ENCODE measurements around the gene BHLHE40.
"Not testable (repeated sequence)": the region's sequence is repeated elsewhere in the genome, so short reads cannot be mapped to it uniquely, and the experiment has no call there.

Gene BHLHE40

GRCh38 chr3:4948395-4948794 is 30.8 kb upstream of the BHLHE40 start:
- DNase-seq (ENCODE audit: low read depth), result peak; percentile 16
- Histone ChIP-seq H3K4me3 (ENCODE audit: low read length) (no peak overlapping the region), H3K9me3 (ENCODE audit: control insufficient read depth, low read length) (no peaks in the 10 kb centered on the region), H3K9ac (ENCODE audit: low read length) (no peak overlapping the region), H3K27me3 (replicated peaks; ENCODE audit: control insufficient read depth, insufficient read depth, low read length) (no peaks in the 10 kb centered on the region), H3K36me3 (ENCODE audit: control insufficient read depth, insufficient read depth, low read length, severe bottlenecking) (no peaks in the 10 kb centered on the region), H3K4me1 (ENCODE audit: control insufficient read depth, insufficient read depth, low read length) (peaks cover 28% of the 10 kb centered on the region)

- no peak for DNase-seq (ENCODE audit: low read depth)
- no peaks in the 10 kb centered on the region for H3K36me3 ChIP-seq (ENCODE audit: control insufficient read depth, insufficient read depth, low read length, severe bottlenecking)
- H3K4me3 ChIP-seq (ENCODE audit: low read length), result peak overlapping the region; percentile 62
- H3K4me1 ChIP-seq (ENCODE audit: control insufficient read depth, insufficient read depth, low read length), result peaks cover 28% of the 10 kb centered on the region
- no peaks in the 10 kb centered on the region for H3K9me3 ChIP-seq (ENCODE audit: control insufficient read depth, low read length)
- no peaks in the 10 kb centered on the region for H3K27me3 ChIP-seq (replicated peaks; ENCODE audit: control insufficient read depth, insufficient read depth, low read length)
- peak overlapping the region; percentile 72 for H3K9ac ChIP-seq (ENCODE audit: low read length)
Observed at GRCh38 chr3:4949004-4949403, 30.2 kb upstream of the BHLHE40 start.

GRCh38 chr3:4949659-4950058 is 29.6 kb upstream of the BHLHE40 start:
- Histone ChIP-seq H3K27me3 (replicated peaks; ENCODE audit: control insufficient read depth, insufficient read depth, low read length) (no peaks in the 10 kb centered on the region), H3K36me3 (ENCODE audit: control insufficient read depth, insufficient read depth, low read length, severe bottlenecking) (no peaks in the 10 kb centered on the region), H3K9me3 (ENCODE audit: control insufficient read depth, low read length) (no peaks in the 10 kb centered on the region), H3K9ac (ENCODE audit: low read length) (peak overlapping the region; percentile 79), H3K4me1 (ENCODE audit: control insufficient read depth, insufficient read depth, low read length) (peaks cover 28% of the 10 kb centered on the region), H3K4me3 (ENCODE audit: low read length) (peak overlapping the region; percentile 68)
- DNase-seq (ENCODE audit: low read depth), result peak; percentile 57

- Histone ChIP-seq H3K4me3 (ENCODE audit: low read length) (peak overlapping the region; percentile 68), H3K9ac (ENCODE audit: low read length) (peak overlapping the region; percentile 79), H3K9me3 (ENCODE audit: control insufficient read depth, low read length) (no peaks in the 10 kb centered on the region), H3K27me3 (replicated peaks; ENCODE audit: control insufficient read depth, insufficient read depth, low read length) (no peaks in the 10 kb centered on the region), H3K36me3 (ENCODE audit: control insufficient read depth, insufficient read depth, low read length, severe bottlenecking) (no peaks in the 10 kb centered on the region), H3K4me1 (ENCODE audit: control insufficient read depth, insufficient read depth, low read length) (peaks cover 28% of the 10 kb centered on the region)
- DNase-seq (ENCODE audit: low read depth), result no peak
Observed at GRCh38 chr3:4950351-4950784, 28.9 kb upstream of the BHLHE40 start.

- H3K9ac ChIP-seq (ENCODE audit: low read length), result no peak overlapping the region
- no peak for DNase-seq (ENCODE audit: low read depth)
- no peaks in the 10 kb centered on the region for H3K36me3 ChIP-seq (ENCODE audit: control insufficient read depth, insufficient read depth, low read length, severe bottlenecking)
- H3K4me1 ChIP-seq (ENCODE audit: control insufficient read depth, insufficient read depth, low read length), result peaks cover 28% of the 10 kb centered on the region
- no peak overlapping the region for H3K4me3 ChIP-seq (ENCODE audit: low read length)
- no peaks in the 10 kb centered on the region for H3K27me3 ChIP-seq (replicated peaks; ENCODE audit: control insufficient read depth, insufficient read depth, low read length)
- no peaks in the 10 kb centered on the region for H3K9me3 ChIP-seq (ENCODE audit: control insufficient read depth, low read length)
Observed at GRCh38 chr3:4950948-4951347, 28.3 kb upstream of the BHLHE40 start.

GRCh38 chr3:4953119-4953518 is 26.1 kb upstream of the BHLHE40 start:
- H3K9ac ChIP-seq (ENCODE audit: low read length), result no peak overlapping the region
- no peaks in the 10 kb centered on the region for H3K27me3 ChIP-seq (replicated peaks; ENCODE audit: control insufficient read depth, insufficient read depth, low read length)
- H3K4me1 ChIP-seq (ENCODE audit: control insufficient read depth, insufficient read depth, low read length), result peaks cover 32% of the 10 kb centered on the region
- H3K9me3 ChIP-seq (ENCODE audit: control insufficient read depth, low read length), result peaks cover 4% of the 10 kb centered on the region
- no peak for DNase-seq (ENCODE audit: low read depth)
- H3K36me3 ChIP-seq (ENCODE audit: control insufficient read depth, insufficient read depth, low read length, severe bottlenecking), result no peaks in the 10 kb centered on the region
- H3K4me3 ChIP-seq (ENCODE audit: low read length), result no peak overlapping the region

- Histone ChIP-seq H3K36me3 (ENCODE audit: control insufficient read depth, insufficient read depth, low read length, severe bottlenecking) (no peaks in the 10 kb centered on the region), H3K9me3 (ENCODE audit: control insufficient read depth, low read length) (peaks cover 15% of the 10 kb centered on the region), H3K27me3 (replicated peaks; ENCODE audit: control insufficient read depth, insufficient read depth, low read length) (no peaks in the 10 kb centered on the region), H3K9ac (ENCODE audit: low read length) (no peak overlapping the region), H3K4me3 (ENCODE audit: low read length) (no peak overlapping the region), H3K4me1 (ENCODE audit: control insufficient read depth, insufficient read depth, low read length) (peaks cover 19% of the 10 kb centered on the region)
- no peak for DNase-seq (ENCODE audit: low read depth)
Observed at GRCh38 chr3:4954256-4955000, 24.8 kb upstream of the BHLHE40 start.

- no peaks in the 10 kb centered on the region for H3K27me3 ChIP-seq (replicated peaks; ENCODE audit: control insufficient read depth, insufficient read depth, low read length)
- no peak overlapping the region for H3K9ac ChIP-seq (ENCODE audit: low read length)
- no peak overlapping the region for H3K4me3 ChIP-seq (ENCODE audit: low read length)
- no peaks in the 10 kb centered on the region for H3K36me3 ChIP-seq (ENCODE audit: control insufficient read depth, insufficient read depth, low read length, severe bottlenecking)
- DNase-seq (ENCODE audit: low read depth), result no peak
- peaks cover 15% of the 10 kb centered on the region for H3K9me3 ChIP-seq (ENCODE audit: control insufficient read depth, low read length)
- peaks cover 4% of the 10 kb centered on the region for H3K4me1 ChIP-seq (ENCODE audit: control insufficient read depth, insufficient read depth, low read length)
Observed at GRCh38 chr3:4956099-4956498, 23.1 kb upstream of the BHLHE40 start.

GRCh38 chr3:4956738-4957137 is 22.5 kb upstream of the BHLHE40 start:
- peaks cover 4% of the 10 kb centered on the region for H3K4me1 ChIP-seq (ENCODE audit: control insufficient read depth, insufficient read depth, low read length)
- peaks cover 15% of the 10 kb centered on the region for H3K9me3 ChIP-seq (ENCODE audit: control insufficient read depth, low read length)
- no peaks in the 10 kb centered on the region for H3K36me3 ChIP-seq (ENCODE audit: control insufficient read depth, insufficient read depth, low read length, severe bottlenecking)
- H3K27me3 ChIP-seq (replicated peaks; ENCODE audit: control insufficient read depth, insufficient read depth, low read length), result no peaks in the 10 kb centered on the region
- H3K9ac ChIP-seq (ENCODE audit: low read length), result no peak overlapping the region
- no peak overlapping the region for H3K4me3 ChIP-seq (ENCODE audit: low read length)
- DNase-seq (ENCODE audit: low read depth), result no peak

- Histone ChIP-seq H3K9me3 (ENCODE audit: control insufficient read depth, low read length) (peaks cover 15% of the 10 kb centered on the region), H3K9ac (ENCODE audit: low read length) (no peak overlapping the region), H3K36me3 (ENCODE audit: control insufficient read depth, insufficient read depth, low read length, severe bottlenecking) (no peaks in the 10 kb centered on the region), H3K27me3 (replicated peaks; ENCODE audit: control insufficient read depth, insufficient read depth, low read length) (no peaks in the 10 kb centered on the region), H3K4me3 (ENCODE audit: low read length) (no peak overlapping the region), H3K4me1 (ENCODE audit: control insufficient read depth, insufficient read depth, low read length) (peaks cover 4% of the 10 kb centered on the region)
- no peak for DNase-seq (ENCODE audit: low read depth)
Observed at GRCh38 chr3:4957978-4958377, 21.3 kb upstream of the BHLHE40 start.

- no peaks in the 10 kb centered on the region for H3K36me3 ChIP-seq (ENCODE audit: control insufficient read depth, insufficient read depth, low read length, severe bottlenecking)
- H3K27me3 ChIP-seq (replicated peaks; ENCODE audit: control insufficient read depth, insufficient read depth, low read length), result no peaks in the 10 kb centered on the region
- H3K4me1 ChIP-seq (ENCODE audit: control insufficient read depth, insufficient read depth, low read length), result peaks cover 4% of the 10 kb centered on the region
- no peak overlapping the region for H3K4me3 ChIP-seq (ENCODE audit: low read length)
- no peak overlapping the region for H3K9ac ChIP-seq (ENCODE audit: low read length)
- peaks cover 15% of the 10 kb centered on the region for H3K9me3 ChIP-seq (ENCODE audit: control insufficient read depth, low read length)
- no peak for DNase-seq (ENCODE audit: low read depth)
Observed at GRCh38 chr3:4959180-4959579, 20.1 kb upstream of the BHLHE40 start.

GRCh38 chr3:4961865-4962264 is 17.4 kb upstream of the BHLHE40 start:
- H3K4me1 ChIP-seq (ENCODE audit: control insufficient read depth, insufficient read depth, low read length); H3K36me3 ChIP-seq (ENCODE audit: control insufficient read depth, insufficient read depth, low read length, severe bottlenecking); H3K4me3 ChIP-seq (ENCODE audit: low read length); H3K9ac ChIP-seq (ENCODE audit: low read length); H3K27me3 ChIP-seq (replicated peaks; ENCODE audit: control insufficient read depth, insufficient read depth, low read length); DNase-seq (ENCODE audit: low read depth): not testable (repeated sequence)
- H3K9me3 ChIP-seq (ENCODE audit: control insufficient read depth, low read length), result peaks cover 15% of the 10 kb centered on the region
